KOPT-K1 (cell line): ENCODE measurements around the gene FLT1.

ENCODE experiments used
- H3K27ac ChIP-seq: fragments of 200-600 bp; sonication (generic); 2 replicates; pipeline ENCODE4 v1.5.1; 2016; ENCODE audit warnings: antibody characterized with exemption, mild to moderate bottlenecking, low read depth, low read length; ENCODE audit not compliant: poor library complexity, severe bottlenecking
- H3K36me3 ChIP-seq: fragments of 200-600 bp; sonication (generic); 2 replicates; pipeline ENCODE4 v1.5.1; 2017; ENCODE audit warnings: antibody characterized with exemption, mild to moderate bottlenecking, low read length, moderate library complexity; ENCODE audit not compliant: insufficient read depth
- H3K9me3 ChIP-seq: fragments of 200-600 bp; sonication (generic); 2 replicates; pipeline ENCODE4 v1.5.1; 2017; ENCODE audit warnings: antibody characterized with exemption, low read length, mild to moderate bottlenecking; ENCODE audit not compliant: insufficient read depth, poor library complexity, severe bottlenecking

The FLT1 gene

GRCh38 chr13:28494778-28495537, at the start of gene FLT1:
TSS of gene FLT1 (minus strand) at chr13:28495128. CDS start at chr13:28494843, 285 bp downstream.
- H3K9me3 ChIP-seq: no peaks in the 10 kb centered on the region
- no peaks in the 10 kb centered on the region for H3K36me3 ChIP-seq
- peak within 1 kb of the TSS; percentile 53 for H3K27ac ChIP-seq

- H3K36me3 ChIP-seq: no peaks in the 10 kb centered on the region
- H3K27ac ChIP-seq: no peak overlapping the region
- H3K9me3 ChIP-seq: peaks cover 17% of the 10 kb centered on the region
These were observed 49.1 kb upstream of the FLT1 start for GRCh38 chr13:28544026-28544425.

GRCh38 chr13:28542804-28543203, 47.9 kb upstream of the FLT1 start:
- peaks cover 17% of the 10 kb centered on the region for H3K9me3 ChIP-seq
- no peaks in the 10 kb centered on the region for H3K36me3 ChIP-seq
- no peak overlapping the region for H3K27ac ChIP-seq

- peaks cover 17% of the 10 kb centered on the region for H3K9me3 ChIP-seq
- H3K27ac ChIP-seq: no peak overlapping the region
- no peaks in the 10 kb centered on the region for H3K36me3 ChIP-seq
These were observed 47.0 kb upstream of the FLT1 start for GRCh38 chr13:28541966-28542365.

- H3K9me3 ChIP-seq: peaks cover 22% of the 10 kb centered on the region
- H3K36me3 ChIP-seq: no peaks in the 10 kb centered on the region
- H3K27ac ChIP-seq: no peak overlapping the region
These were observed 45.7 kb upstream of the FLT1 start for GRCh38 chr13:28540612-28541011.

- no peak overlapping the region for H3K27ac ChIP-seq
These were observed 44.8 kb upstream of the FLT1 start for GRCh38 chr13:28539625-28540286.

GRCh38 chr13:28538932-28539331, 44.0 kb upstream of the FLT1 start:
- peaks cover 30% of the 10 kb centered on the region for H3K9me3 ChIP-seq

More at GRCh38 chr13:28539625-28540286, 44.8 kb upstream of the FLT1 start:
- Histone ChIP-seq H3K9me3 (peaks cover 30% of the 10 kb centered on the region), H3K36me3 (no peaks in the 10 kb centered on the region)

GRCh38 chr13:28537171-28537570, 42.2 kb upstream of the FLT1 start:
- H3K36me3 ChIP-seq: no peaks in the 10 kb centered on the region
- H3K27ac ChIP-seq: no peak overlapping the region
- H3K9me3 ChIP-seq: peaks cover 17% of the 10 kb centered on the region

More at GRCh38 chr13:28538932-28539331, 44.0 kb upstream of the FLT1 start:
- Histone ChIP-seq H3K36me3 (no peaks in the 10 kb centered on the region), H3K27ac (no peak overlapping the region)

GRCh38 chr13:28536371-28536770, 41.4 kb upstream of the FLT1 start:
- Histone ChIP-seq H3K9me3 (peaks cover 17% of the 10 kb centered on the region), H3K27ac (no peak overlapping the region), H3K36me3 (no peaks in the 10 kb centered on the region)

- no peak overlapping the region for H3K27ac ChIP-seq
- H3K36me3 ChIP-seq: no peaks in the 10 kb centered on the region
- peaks cover 17% of the 10 kb centered on the region for H3K9me3 ChIP-seq
These were observed 40.8 kb upstream of the FLT1 start for GRCh38 chr13:28535734-28536133.

- Histone ChIP-seq H3K27ac (no peak overlapping the region), H3K36me3 (no peaks in the 10 kb centered on the region), H3K9me3 (peaks cover 17% of the 10 kb centered on the region)
These were observed 39.9 kb upstream of the FLT1 start for GRCh38 chr13:28534801-28535200.

- peaks cover 17% of the 10 kb centered on the region for H3K9me3 ChIP-seq
- H3K27ac ChIP-seq: no peak overlapping the region
These were observed 39.3 kb upstream of the FLT1 start for GRCh38 chr13:28534210-28534609.

GRCh38 chr13:28533441-28534166, 38.7 kb upstream of the FLT1 start:
- Histone ChIP-seq H3K36me3 (no peaks in the 10 kb centered on the region), H3K9me3 (peaks cover 17% of the 10 kb centered on the region), H3K27ac (no peak overlapping the region)

More at GRCh38 chr13:28534210-28534609, 39.3 kb upstream of the FLT1 start:
- H3K36me3 ChIP-seq: no peaks in the 10 kb centered on the region

GRCh38 chr13:28533125-28533436, 38.2 kb upstream of the FLT1 start:
- Histone ChIP-seq H3K27ac (no peak overlapping the region), H3K36me3 (no peaks in the 10 kb centered on the region), H3K9me3 (peaks cover 17% of the 10 kb centered on the region)

GRCh38 chr13:28532388-28533124, 37.6 kb upstream of the FLT1 start:
- peaks cover 17% of the 10 kb centered on the region for H3K9me3 ChIP-seq
- H3K36me3 ChIP-seq: no peaks in the 10 kb centered on the region
- H3K27ac ChIP-seq: no peak overlapping the region
